Lower leg skin (tissue), 3 donors: ENCODE results near the gene XRCC1.

ENCODE experiments used
- CTCF ChIP-seq, 3 donors: fragments of 450-650 bp; IDR thresholded peaks; one replicate each; pipeline ENCODE4 v1.5.1; 2016; ENCODE audit warnings: antibody characterized with exemption in 3 of 3, mild to moderate bottlenecking in 3 of 3, moderate library complexity in 2 of 3
- POLR2A ChIP-seq, 2 donors: fragments of 450-650 bp; IDR thresholded peaks; one replicate each; pipeline ENCODE4 v1.6.1; 2016 to 2017; ENCODE audit warnings: antibody characterized with exemption in 2 of 2, mild to moderate bottlenecking in 1 of 2, moderate library complexity in 1 of 2

GRCh38 chr19:43594081-43594697 lies 18.9 kb upstream of the XRCC1 start:
- no peak for TF ChIP-seq CTCF (IDR thresholded peaks at IDR 0.05)
- TF ChIP-seq POLR2A (IDR thresholded peaks at IDR 0.05), result no peak
